ENCODE results near the gene GARRE1. TPM values are rescaled to one million over a fixed set of nuclear protein-coding genes. Genes with fewer than 3 reads are reported as not detected.

The GARRE1 gene
- total and polyA plus RNA-seq, 2 of the 13 experiments (the other 11 are each of a cell fraction or from before 2014, with no cell fraction given): 8.0 to 11.7 TPM

DNA sequence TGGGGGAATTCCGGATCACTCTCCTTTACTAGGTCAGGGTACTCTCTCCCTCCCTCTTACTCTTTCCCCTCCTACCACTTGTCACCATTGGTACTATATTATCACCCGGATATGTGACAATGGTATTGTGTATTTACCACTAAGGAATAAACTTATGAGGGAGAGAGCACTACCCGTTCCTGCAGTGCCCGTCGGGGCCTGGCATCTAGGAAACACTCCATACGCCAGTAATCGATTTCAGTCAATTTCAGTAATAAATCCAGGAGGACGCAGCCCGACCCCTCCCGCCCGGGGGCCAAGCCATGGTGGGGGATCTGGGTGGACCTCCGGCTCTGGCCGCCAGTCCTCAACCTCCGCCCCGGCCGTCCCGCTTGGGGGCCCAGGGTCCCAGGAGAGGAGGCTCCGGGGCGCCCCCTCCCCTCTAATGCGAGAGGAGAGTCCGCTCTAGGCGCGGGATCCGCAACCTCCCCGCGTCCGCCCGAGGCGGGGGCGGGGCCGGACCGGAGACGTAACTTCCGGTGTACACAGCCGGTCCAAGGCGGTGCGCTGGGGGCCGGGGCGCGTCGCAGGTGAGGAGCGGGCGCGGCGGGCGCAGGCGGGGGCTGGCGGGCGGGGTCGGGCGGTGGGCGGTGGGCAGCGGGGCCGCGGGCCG lies at the start of gene GARRE1 (continued):
- no peak for TF ChIP-seq ZNF333 (CRISPR knock-in tag; IDR thresholded peaks at IDR 0.05; ENCODE audit: borderline replicate concordance)
- no peak for TF ChIP-seq FOXA1 (IDR thresholded peaks at IDR 0.05)
- TF ChIP-seq FOXA1 (CRISPR knock-in tag; IDR thresholded peaks at IDR 0.05): peak; percentile 81
- TF ChIP-seq, protein P1, sequence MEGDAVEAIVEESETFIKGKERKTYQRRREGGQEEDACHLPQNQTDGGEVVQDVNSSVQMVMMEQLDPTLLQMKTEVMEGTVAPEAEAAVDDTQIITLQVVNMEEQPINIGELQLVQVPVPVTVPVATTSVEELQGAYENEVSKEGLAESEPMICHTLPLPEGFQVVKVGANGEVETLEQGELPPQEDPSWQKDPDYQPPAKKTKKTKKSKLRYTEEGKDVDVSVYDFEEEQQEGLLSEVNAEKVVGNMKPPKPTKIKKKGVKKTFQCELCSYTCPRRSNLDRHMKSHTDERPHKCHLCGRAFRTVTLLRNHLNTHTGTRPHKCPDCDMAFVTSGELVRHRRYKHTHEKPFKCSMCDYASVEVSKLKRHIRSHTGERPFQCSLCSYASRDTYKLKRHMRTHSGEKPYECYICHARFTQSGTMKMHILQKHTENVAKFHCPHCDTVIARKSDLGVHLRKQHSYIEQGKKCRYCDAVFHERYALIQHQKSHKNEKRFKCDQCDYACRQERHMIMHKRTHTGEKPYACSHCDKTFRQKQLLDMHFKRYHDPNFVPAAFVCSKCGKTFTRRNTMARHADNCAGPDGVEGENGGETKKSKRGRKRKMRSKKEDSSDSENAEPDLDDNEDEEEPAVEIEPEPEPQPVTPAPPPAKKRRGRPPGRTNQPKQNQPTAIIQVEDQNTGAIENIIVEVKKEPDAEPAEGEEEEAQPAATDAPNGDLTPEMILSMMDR (CRISPR knock-in tag; IDR thresholded peaks at IDR 0.05): peak; percentile 50
- TF ChIP-seq GZF1 (CRISPR knock-in tag; IDR thresholded peaks at IDR 0.05): 0 out of 2 replicates have a peak, but pooled peaks have one; percentile 29
- no peak; the same call in 1 of the 2 replicates for TF ChIP-seq GATAD2A (CRISPR knock-in tag; IDR thresholded peaks at IDR 0.05)
- TF ChIP-seq, protein P2, sequence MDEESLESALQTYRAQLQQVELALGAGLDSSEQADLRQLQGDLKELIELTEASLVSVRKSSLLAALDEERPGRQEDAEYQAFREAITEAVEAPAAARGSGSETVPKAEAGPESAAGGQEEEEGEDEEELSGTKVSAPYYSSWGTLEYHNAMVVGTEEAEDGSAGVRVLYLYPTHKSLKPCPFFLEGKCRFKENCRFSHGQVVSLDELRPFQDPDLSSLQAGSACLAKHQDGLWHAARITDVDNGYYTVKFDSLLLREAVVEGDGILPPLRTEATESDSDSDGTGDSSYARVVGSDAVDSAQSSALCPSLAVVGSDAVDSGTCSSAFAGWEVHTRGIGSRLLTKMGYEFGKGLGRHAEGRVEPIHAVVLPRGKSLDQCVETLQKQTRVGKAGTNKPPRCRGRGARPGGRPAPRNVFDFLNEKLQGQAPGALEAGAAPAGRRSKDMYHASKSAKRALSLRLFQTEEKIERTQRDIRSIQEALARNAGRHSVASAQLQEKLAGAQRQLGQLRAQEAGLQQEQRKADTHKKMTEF (CRISPR knock-in tag; IDR thresholded peaks at IDR 0.05): peak; percentile 76
- TF ChIP-seq, protein P3, sequence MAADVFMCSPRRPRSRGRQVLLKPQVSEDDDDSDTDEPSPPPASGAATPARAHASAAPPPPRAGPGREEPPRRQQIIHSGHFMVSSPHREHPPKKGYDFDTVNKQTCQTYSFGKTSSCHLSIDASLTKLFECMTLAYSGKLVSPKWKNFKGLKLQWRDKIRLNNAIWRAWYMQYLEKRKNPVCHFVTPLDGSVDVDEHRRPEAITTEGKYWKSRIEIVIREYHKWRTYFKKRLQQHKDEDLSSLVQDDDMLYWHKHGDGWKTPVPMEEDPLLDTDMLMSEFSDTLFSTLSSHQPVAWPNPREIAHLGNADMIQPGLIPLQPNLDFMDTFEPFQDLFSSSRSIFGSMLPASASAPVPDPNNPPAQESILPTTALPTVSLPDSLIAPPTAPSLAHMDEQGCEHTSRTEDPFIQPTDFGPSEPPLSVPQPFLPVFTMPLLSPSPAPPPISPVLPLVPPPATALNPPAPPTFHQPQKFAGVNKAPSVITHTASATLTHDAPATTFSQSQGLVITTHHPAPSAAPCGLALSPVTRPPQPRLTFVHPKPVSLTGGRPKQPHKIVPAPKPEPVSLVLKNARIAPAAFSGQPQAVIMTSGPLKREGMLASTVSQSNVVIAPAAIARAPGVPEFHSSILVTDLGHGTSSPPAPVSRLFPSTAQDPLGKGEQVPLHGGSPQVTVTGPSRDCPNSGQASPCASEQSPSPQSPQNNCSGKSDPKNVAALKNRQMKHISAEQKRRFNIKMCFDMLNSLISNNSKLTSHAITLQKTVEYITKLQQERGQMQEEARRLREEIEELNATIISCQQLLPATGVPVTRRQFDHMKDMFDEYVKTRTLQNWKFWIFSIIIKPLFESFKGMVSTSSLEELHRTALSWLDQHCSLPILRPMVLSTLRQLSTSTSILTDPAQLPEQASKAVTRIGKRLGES (CRISPR knock-in tag; IDR thresholded peaks at IDR 0.05; ENCODE audit: borderline replicate concordance): no peak
- peak; percentile 79 for TF ChIP-seq GABPA (IDR thresholded peaks at IDR 0.05; ENCODE audit: low read depth, low read length)
- TF ChIP-seq GABPA (CRISPR knock-in tag; IDR thresholded peaks at IDR 0.05; ENCODE audit: low read depth): peak; percentile 88
- TF ChIP-seq ZNF446 (CRISPR knock-in tag; IDR thresholded peaks at IDR 0.05): no peak
- no peak for TF ChIP-seq NPAS2 (CRISPR knock-in tag; IDR thresholded peaks at IDR 0.05; ENCODE audit: borderline replicate concordance)
- peak; percentile 7 for TF ChIP-seq TEAD3 (CRISPR knock-in tag; optimal IDR thresholded peaks at IDR 0.05; ENCODE audit: borderline replicate concordance)
- no peak for TF ChIP-seq BCL6 (CRISPR knock-in tag; IDR thresholded peaks at IDR 0.05)
- TF ChIP-seq MAZ (IDR thresholded peaks at IDR 0.05; ENCODE audit: borderline replicate concordance, low read depth, low read length): peak; percentile 50; the same call in 1 of the 2 replicates
- TF ChIP-seq MAZ (CRISPR knock-in tag; IDR thresholded peaks at IDR 0.05; ENCODE audit: low read depth): peak; percentile 68; the same call in 1 of the 2 replicates
- peak; percentile 17; the same call in 1 of the 2 replicates for TF ChIP-seq ZNF709 (CRISPR knock-in tag; IDR thresholded peaks at IDR 0.05)
- TF ChIP-seq ZKSCAN8 (CRISPR knock-in tag; IDR thresholded peaks at IDR 0.05; ENCODE audit: borderline replicate concordance): 0 out of 2 replicates have a peak, but pooled peaks have one; percentile 30
- TF ChIP-seq ZNF460 (CRISPR knock-in tag; IDR thresholded peaks at IDR 0.05; ENCODE audit: borderline replicate concordance): no peak
- TF ChIP-seq, protein P4, sequence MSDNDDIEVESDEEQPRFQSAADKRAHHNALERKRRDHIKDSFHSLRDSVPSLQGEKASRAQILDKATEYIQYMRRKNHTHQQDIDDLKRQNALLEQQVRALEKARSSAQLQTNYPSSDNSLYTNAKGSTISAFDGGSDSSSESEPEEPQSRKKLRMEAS (IDR thresholded peaks at IDR 0.05): peak; percentile 60; the same call in 1 of the 2 replicates
- TF ChIP-seq RXRA (CRISPR knock-in tag; IDR thresholded peaks at IDR 0.05): peak; percentile 23
